ENCODE data around the gene F2RL1.
"Not testable (repeated sequence)": the region's sequence is repeated elsewhere in the genome, so short reads cannot be mapped to it uniquely, and the experiment has no call there.

GRCh38 chr5:76780616-76781015 lies 38.2 kb upstream of the F2RL1 start:
- TF ChIP-seq CTCF (IDR thresholded peaks at IDR 0.05; ENCODE audit: poor library complexity); EZH2phosphoT487 (IDR thresholded peaks at IDR 0.05; ENCODE audit: low read depth, severe bottlenecking, unreplicated experiment); EZH2 (IDR thresholded peaks at IDR 0.05; ENCODE audit: borderline replicate concordance): not testable (repeated sequence)

All from hepatocyte (in vitro differentiated cells).